ENCODE data around the gene PERCC1. TPM values are rescaled to one million over a fixed set of nuclear protein-coding genes. Genes with fewer than 3 reads are reported as not detected.

The PERCC1 gene
- total and polyA plus RNA-seq, 2 experiments from 2014 or later: 0.18 TPM; not detected in 1

GRCh38 chr16:1455190-1456171, 24.6 kb downstream of the PERCC1 start:
- no peaks in the 10 kb centered on the region for H3K9me3 ChIP-seq (ENCODE audit: low read depth)
- H3K4me3 ChIP-seq: no peak overlapping the region
- H3K27ac ChIP-seq: no peak overlapping the region
- H3K36me3 ChIP-seq: peaks cover 8% of the 10 kb centered on the region
- no peaks in the 10 kb centered on the region for H3K4me1 ChIP-seq (ENCODE audit: low read depth)
- DNase-seq (ENCODE audit: low read depth in 1 of 2, low spot score in 1 of 2): no peak
- H3K27me3 ChIP-seq: no peaks in the 10 kb centered on the region
- TF ChIP-seq, protein P1, sequence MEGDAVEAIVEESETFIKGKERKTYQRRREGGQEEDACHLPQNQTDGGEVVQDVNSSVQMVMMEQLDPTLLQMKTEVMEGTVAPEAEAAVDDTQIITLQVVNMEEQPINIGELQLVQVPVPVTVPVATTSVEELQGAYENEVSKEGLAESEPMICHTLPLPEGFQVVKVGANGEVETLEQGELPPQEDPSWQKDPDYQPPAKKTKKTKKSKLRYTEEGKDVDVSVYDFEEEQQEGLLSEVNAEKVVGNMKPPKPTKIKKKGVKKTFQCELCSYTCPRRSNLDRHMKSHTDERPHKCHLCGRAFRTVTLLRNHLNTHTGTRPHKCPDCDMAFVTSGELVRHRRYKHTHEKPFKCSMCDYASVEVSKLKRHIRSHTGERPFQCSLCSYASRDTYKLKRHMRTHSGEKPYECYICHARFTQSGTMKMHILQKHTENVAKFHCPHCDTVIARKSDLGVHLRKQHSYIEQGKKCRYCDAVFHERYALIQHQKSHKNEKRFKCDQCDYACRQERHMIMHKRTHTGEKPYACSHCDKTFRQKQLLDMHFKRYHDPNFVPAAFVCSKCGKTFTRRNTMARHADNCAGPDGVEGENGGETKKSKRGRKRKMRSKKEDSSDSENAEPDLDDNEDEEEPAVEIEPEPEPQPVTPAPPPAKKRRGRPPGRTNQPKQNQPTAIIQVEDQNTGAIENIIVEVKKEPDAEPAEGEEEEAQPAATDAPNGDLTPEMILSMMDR (IDR thresholded peaks at IDR 0.05; ENCODE audit: low read depth, low read length): no peak

GRCh38 chr16:1456951-1457350, 26.1 kb downstream of the PERCC1 start:
- no peaks in the 10 kb centered on the region for H3K9me3 ChIP-seq (ENCODE audit: low read depth)
- no peak for DNase-seq (ENCODE audit: low read depth in 1 of 2, low spot score in 1 of 2)
- H3K27ac ChIP-seq: no peak overlapping the region
- no peaks in the 10 kb centered on the region for H3K27me3 ChIP-seq
- no peak overlapping the region for H3K4me3 ChIP-seq
- H3K4me1 ChIP-seq (ENCODE audit: low read depth): no peaks in the 10 kb centered on the region
- peaks cover 8% of the 10 kb centered on the region for H3K36me3 ChIP-seq
- TF ChIP-seq, protein P1 (IDR thresholded peaks at IDR 0.05; ENCODE audit: low read depth, low read length): no peak

DNA sequence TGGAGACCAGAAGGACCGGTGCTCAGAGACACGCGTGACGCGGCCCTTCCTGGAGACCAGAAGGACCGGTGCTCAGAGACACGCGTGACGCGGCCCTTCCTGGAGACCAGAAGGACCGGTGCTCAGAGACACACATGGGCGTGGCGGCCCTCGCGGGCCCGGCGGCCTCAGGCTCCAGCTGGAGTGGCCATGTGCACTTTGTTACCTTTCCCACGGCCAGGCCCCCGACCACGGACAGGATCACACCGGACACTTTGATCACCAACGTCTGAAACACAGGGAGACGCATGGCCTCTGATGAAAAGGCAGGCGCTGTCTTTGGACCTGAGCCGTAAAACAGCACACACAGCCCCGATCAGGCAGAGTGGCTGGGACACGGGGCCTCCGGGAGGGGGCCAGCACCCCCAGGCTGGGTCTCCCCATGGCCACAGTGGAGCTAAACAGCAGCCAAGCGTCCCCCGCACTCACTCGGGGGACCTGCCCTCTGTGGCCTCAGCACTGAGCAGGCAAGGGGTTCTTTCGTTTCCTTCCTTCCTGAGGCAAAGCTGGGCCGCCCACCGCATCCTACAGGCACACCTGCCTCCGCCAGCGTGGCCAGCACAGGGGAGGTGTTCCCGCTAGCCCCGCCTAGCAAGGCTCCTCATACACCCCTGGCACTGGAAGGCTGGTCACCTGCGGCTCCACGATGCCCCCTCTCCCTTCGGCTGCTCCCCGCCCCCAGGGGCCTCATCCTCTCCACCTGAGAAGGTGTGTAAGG, 26.8 kb downstream of the PERCC1 start:
- H3K4me3 ChIP-seq: no peak overlapping the region
- H3K27me3 ChIP-seq: no peaks in the 10 kb centered on the region
- H3K9me3 ChIP-seq (ENCODE audit: low read depth): no peaks in the 10 kb centered on the region
- H3K27ac ChIP-seq: no peak overlapping the region
- TF ChIP-seq, protein P1 (IDR thresholded peaks at IDR 0.05; ENCODE audit: low read depth, low read length): no peak
- no peaks in the 10 kb centered on the region for H3K4me1 ChIP-seq (ENCODE audit: low read depth)
- DNase-seq (ENCODE audit: low read depth in 1 of 2, low spot score in 1 of 2): no peak
- H3K36me3 ChIP-seq: peaks cover 8% of the 10 kb centered on the region

DNA sequence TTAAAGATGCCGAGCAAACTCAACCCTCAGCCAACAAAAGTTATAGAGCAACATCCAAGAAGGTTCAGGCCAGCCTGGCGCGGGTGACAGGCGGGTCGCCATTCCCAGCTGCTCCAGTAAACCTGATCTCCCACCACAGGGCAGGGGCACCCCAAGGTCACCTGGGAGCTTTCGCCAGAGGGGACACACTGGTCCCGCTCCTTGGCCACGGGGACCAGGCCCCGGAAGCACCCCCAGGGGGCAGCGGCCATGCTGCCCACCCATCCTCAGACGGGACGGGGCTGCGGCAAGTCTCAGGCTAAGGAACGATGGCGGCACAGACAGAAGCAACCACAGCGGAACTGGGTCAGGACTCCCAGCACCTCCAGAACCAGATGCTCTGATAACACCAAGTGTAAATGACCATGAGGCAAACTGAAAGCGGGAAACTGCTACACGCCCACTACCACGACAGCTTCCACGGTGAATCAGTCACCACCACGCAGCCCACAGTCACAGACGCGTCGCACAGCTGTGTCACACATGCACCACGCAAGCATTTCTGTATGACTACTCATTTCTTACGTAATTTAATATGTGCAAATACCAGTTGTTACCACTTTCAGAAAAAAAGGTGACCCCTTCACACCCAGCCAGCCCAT, 27.6 kb downstream of the PERCC1 start:
- H3K9me3 ChIP-seq (ENCODE audit: low read depth): no peaks in the 10 kb centered on the region
- TF ChIP-seq, protein P1 (IDR thresholded peaks at IDR 0.05; ENCODE audit: low read depth, low read length): no peak
- no peak overlapping the region for H3K27ac ChIP-seq
- H3K36me3 ChIP-seq: peaks cover 8% of the 10 kb centered on the region
- no peaks in the 10 kb centered on the region for H3K27me3 ChIP-seq
- no peaks in the 10 kb centered on the region for H3K4me1 ChIP-seq (ENCODE audit: low read depth)
- no peak for DNase-seq (ENCODE audit: low read depth in 1 of 2, low spot score in 1 of 2)
- H3K4me3 ChIP-seq: no peak overlapping the region

DNA sequence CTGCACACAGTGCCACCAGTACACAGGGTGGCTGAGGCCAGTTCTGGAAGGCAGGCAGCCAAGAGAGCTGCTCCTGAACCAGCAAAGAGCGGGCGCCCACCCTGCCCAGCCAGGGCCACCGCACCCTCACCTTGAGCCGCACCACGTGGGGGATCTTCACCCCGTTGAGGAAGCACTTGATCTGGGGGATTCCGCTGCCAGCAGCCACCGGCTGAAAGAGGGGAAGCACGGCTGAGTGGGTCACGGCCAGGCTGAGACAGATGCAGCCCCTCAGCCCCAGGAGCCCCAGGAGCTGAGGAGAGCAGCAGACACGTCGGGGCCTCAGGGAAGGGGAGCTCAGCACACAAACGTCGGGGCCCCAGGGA, 28.1 kb downstream of the PERCC1 start:
- Histone ChIP-seq H3K27me3 (no peaks in the 10 kb centered on the region), H3K36me3 (peaks cover 8% of the 10 kb centered on the region), H3K27ac (no peak overlapping the region), H3K4me1 (ENCODE audit: low read depth) (no peaks in the 10 kb centered on the region), H3K4me3 (no peak overlapping the region), H3K9me3 (ENCODE audit: low read depth) (no peaks in the 10 kb centered on the region)
- no peak for DNase-seq (ENCODE audit: low read depth in 1 of 2, low spot score in 1 of 2)
- TF ChIP-seq, protein P1 (IDR thresholded peaks at IDR 0.05; ENCODE audit: low read depth, low read length): no peak

All from cardiac muscle cell (in vitro differentiated cells and primary cell).